Uterine smooth muscle cell (primary cell): ENCODE results near the gene UNC13B. TPM values are rescaled to one million over a fixed set of nuclear protein-coding genes. Genes with fewer than 3 reads are reported as not detected.

ENCODE experiments used
- total RNA-seq: library from RNA; depleted of rRNA; stranded (reverse); fragments of >200 nt; gene quantifications from 2 replicates; pipeline ENCODE4 v1.2.3, GENCODE V29; 2014

The UNC13B gene
- total RNA-seq, result 20.7 and 28.2 TPM in 2 replicates

GRCh38 chr9:35161713-35162604 is at the start of gene UNC13B:
Gene UNC13B, plus strand, starts transcription at chr9:35162009. Its CDS starts 275 bp downstream, at chr9:35162284.

GRCh38 chr9:35115680-35116538 is 45.9 kb upstream of the UNC13B start, which contains the start of gene ATOSB:
Gene ATOSB, minus strand, starts transcription at chr9:35115862. Its CDS starts 7,588 bp downstream, at chr9:35108274.

Other genes starting within 250 kb of the UNC13B start
- under 0.01 and 0.11 TPM in 2 replicates for gene PHF24, start 203.7 kb upstream of the UNC13B start, total RNA-seq
- gene DNAJB5, start 172.3 kb upstream of the UNC13B start, total RNA-seq, result 17.6 and 21.1 TPM in 2 replicates
- gene VCP, start 89.4 kb upstream of the UNC13B start, total RNA-seq, result 481 and 631 TPM in 2 replicates
- 23.1 and 41.6 TPM in 2 replicates for gene FANCG, start 82.1 kb upstream of the UNC13B start, total RNA-seq
- 15.3 and 15.5 TPM in 2 replicates for gene PIGO, start 65.4 kb upstream of the UNC13B start, total RNA-seq
- gene STOML2, start 58.9 kb upstream of the UNC13B start, total RNA-seq, result 227 and 303 TPM in 2 replicates
- 19.3 and 25.4 TPM in 2 replicates for gene ATOSB, start 46.1 kb upstream of the UNC13B start, total RNA-seq